Measurements from ENCODE around the gene IGFBP4.
A peak's percentile ranks its signal among the peaks of the same experiment; 100 is the strongest.

The IGFBP4 gene

GRCh38 chr17:40479754-40480480 is 36.7 kb downstream of the IGFBP4 start:
- H3K4me3 ChIP-seq (ENCODE audit: insufficient read depth, low read depth, low read length, poor library complexity, severe bottlenecking): no peak overlapping the region
- peak overlapping the region; percentile 67 for H3K27ac ChIP-seq (ENCODE audit: insufficient read depth, low read length, poor library complexity, severe bottlenecking)
- H3K36me3 ChIP-seq (ENCODE audit: control insufficient read depth, insufficient read depth, low read length): no peaks in the 10 kb centered on the region
- no peak for DNase-seq
- peaks cover 31% of the 10 kb centered on the region for H3K4me1 ChIP-seq (ENCODE audit: control insufficient read depth, insufficient read depth, low read length, poor library complexity, severe bottlenecking)
- H3K27me3 ChIP-seq (replicated peaks; ENCODE audit: control insufficient read depth, insufficient read depth, low read length, poor library complexity, severe bottlenecking): no peaks in the 10 kb centered on the region
- H3K9me3 ChIP-seq (ENCODE audit: control insufficient read depth, low read length): no peaks in the 10 kb centered on the region

DNA sequence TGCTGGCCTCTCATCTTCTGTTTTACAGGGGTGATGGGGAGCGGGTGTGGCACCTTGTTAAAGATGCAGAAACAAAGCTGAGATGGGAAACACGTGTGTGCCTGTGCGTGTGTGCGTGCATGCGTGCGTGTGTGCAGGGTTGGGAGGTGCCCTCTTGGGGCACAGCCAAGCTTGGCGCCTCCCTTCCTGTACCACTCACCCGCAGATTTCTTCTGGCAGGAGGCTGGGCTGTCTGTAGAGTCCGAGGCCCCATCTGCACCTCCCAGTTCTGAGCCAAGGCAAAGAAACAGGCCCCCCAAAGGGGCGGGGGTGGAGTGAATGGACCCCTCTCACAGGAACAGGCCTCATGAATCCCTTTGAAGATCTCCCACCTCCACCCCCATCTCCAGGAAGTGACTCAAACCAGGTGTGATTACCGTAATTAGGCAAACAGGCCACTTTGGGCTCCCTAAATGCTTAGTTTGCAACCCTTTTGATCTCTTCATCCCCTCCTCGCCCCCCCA is 37.3 kb downstream of the IGFBP4 start:
- no peak overlapping the region for H3K4me3 ChIP-seq (ENCODE audit: insufficient read depth, low read depth, low read length, poor library complexity, severe bottlenecking)
- no peaks in the 10 kb centered on the region for H3K36me3 ChIP-seq (ENCODE audit: control insufficient read depth, insufficient read depth, low read length)
- peak overlapping the region; percentile 67 for H3K27ac ChIP-seq (ENCODE audit: insufficient read depth, low read length, poor library complexity, severe bottlenecking)
- peaks cover 31% of the 10 kb centered on the region for H3K4me1 ChIP-seq (ENCODE audit: control insufficient read depth, insufficient read depth, low read length, poor library complexity, severe bottlenecking)
- H3K9me3 ChIP-seq (ENCODE audit: control insufficient read depth, low read length): no peaks in the 10 kb centered on the region
- DNase-seq: peak; percentile 69 to 83 (median 77)
- H3K27me3 ChIP-seq (replicated peaks; ENCODE audit: control insufficient read depth, insufficient read depth, low read length, poor library complexity, severe bottlenecking): no peaks in the 10 kb centered on the region

DNA sequence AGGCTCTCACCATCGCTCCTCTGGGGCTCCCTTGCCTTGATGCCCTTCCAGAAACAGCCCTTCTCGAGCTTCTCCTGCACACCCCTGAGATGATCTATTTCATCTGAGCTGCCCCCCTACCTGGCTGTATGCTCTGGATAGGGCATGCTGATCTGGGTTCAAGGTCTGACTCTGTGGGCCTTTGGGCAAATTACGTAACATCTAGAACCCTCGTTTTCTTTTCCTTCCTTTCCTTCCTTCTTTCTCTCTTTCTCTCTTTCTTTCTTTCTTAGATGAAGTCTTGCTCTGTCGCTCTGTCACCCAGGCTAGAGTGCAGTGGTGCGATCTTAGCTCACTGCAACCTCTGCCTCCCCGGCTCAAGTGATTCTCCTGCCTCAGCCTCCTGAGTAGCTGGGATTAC is 37.9 kb downstream of the IGFBP4 start:
- Histone ChIP-seq H3K27ac (ENCODE audit: insufficient read depth, low read length, poor library complexity, severe bottlenecking) (peak overlapping the region; percentile 67), H3K36me3 (ENCODE audit: control insufficient read depth, insufficient read depth, low read length) (no peaks in the 10 kb centered on the region)

DNA sequence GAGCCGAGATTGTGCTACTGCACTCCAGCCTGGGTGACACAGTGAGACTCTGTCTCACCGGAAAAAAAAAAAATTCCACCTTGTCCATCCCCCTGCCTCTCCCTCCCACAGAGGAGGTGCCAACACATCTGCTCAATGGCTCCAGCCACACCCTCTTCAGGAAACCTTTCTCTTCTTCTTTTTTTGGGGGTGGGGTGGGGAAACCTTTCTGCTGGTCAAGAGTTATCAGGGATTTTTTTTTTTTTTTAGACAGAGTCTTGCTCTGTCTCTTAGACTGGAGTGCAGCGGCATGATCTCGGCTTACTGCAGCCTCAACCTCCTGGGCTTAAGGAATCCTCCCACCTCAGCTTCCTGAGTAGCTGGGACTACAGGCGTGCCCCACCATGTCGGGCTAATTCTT is 39.5 kb downstream of the IGFBP4 start:
- no peak for DNase-seq

More for the DNA sequence above, 37.9 kb downstream of the IGFBP4 start:
- Histone ChIP-seq H3K4me3 (ENCODE audit: insufficient read depth, low read depth, low read length, poor library complexity, severe bottlenecking) (no peak overlapping the region), H3K27me3 (replicated peaks; ENCODE audit: control insufficient read depth, insufficient read depth, low read length, poor library complexity, severe bottlenecking) (no peaks in the 10 kb centered on the region), H3K4me1 (ENCODE audit: control insufficient read depth, insufficient read depth, low read length, poor library complexity, severe bottlenecking) (peaks cover 31% of the 10 kb centered on the region), H3K9me3 (ENCODE audit: control insufficient read depth, low read length) (no peaks in the 10 kb centered on the region)
- DNase-seq: no peak

GRCh38 chr17:40483679-40484078 is 40.4 kb downstream of the IGFBP4 start:
- Histone ChIP-seq H3K36me3 (ENCODE audit: control insufficient read depth, insufficient read depth, low read length) (no peaks in the 10 kb centered on the region), H3K27ac (ENCODE audit: insufficient read depth, low read length, poor library complexity, severe bottlenecking) (no peak overlapping the region)

More for the DNA sequence above, 39.5 kb downstream of the IGFBP4 start:
- Histone ChIP-seq H3K27me3 (replicated peaks; ENCODE audit: control insufficient read depth, insufficient read depth, low read length, poor library complexity, severe bottlenecking) (no peaks in the 10 kb centered on the region), H3K4me3 (ENCODE audit: insufficient read depth, low read depth, low read length, poor library complexity, severe bottlenecking) (no peak overlapping the region), H3K4me1 (ENCODE audit: control insufficient read depth, insufficient read depth, low read length, poor library complexity, severe bottlenecking) (peaks cover 31% of the 10 kb centered on the region), H3K27ac (ENCODE audit: insufficient read depth, low read length, poor library complexity, severe bottlenecking) (no peak overlapping the region), H3K36me3 (ENCODE audit: control insufficient read depth, insufficient read depth, low read length) (no peaks in the 10 kb centered on the region), H3K9me3 (ENCODE audit: control insufficient read depth, low read length) (no peaks in the 10 kb centered on the region)

DNA sequence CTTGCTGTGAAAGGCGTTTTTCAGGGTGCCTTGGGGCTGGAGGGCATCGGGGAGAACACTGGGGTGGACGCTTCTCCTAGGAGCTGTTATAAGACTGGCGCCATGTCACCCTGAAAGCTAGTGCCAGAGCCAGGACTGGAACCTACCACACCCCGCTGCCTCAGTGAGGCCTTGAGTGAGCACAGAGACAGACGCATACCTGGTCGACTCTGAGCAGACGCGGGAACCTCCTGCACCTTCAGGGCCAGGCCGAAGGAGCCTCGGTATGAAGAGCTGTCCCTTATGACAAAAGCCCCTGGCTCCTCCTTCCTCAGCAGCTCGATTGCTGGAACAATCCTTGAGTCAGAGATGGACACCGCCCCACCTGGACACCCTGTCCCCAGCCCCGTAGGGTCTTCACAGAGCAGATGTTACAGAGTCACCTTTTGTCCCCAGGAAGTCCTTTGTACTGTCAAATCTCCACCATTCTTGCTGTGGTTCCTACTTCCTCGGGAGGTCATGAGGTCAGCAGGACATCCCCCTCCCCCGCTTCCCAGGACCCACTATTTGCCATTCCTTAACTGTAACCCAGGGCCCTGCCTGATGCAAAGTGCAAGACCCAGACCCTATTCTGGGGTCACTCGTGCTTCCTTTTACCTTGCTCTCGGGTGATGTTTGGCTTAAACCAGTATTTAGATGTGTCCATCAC is 41.2 kb downstream of the IGFBP4 start:
- H3K4me1 ChIP-seq (ENCODE audit: control insufficient read depth, insufficient read depth, low read length, poor library complexity, severe bottlenecking): peaks cover 30% of the 10 kb centered on the region
- H3K27ac ChIP-seq (ENCODE audit: insufficient read depth, low read length, poor library complexity, severe bottlenecking): no peak overlapping the region
- H3K9me3 ChIP-seq (ENCODE audit: control insufficient read depth, low read length): no peaks in the 10 kb centered on the region
- no peaks in the 10 kb centered on the region for H3K27me3 ChIP-seq (replicated peaks; ENCODE audit: control insufficient read depth, insufficient read depth, low read length, poor library complexity, severe bottlenecking)
- no peak overlapping the region for H3K4me3 ChIP-seq (ENCODE audit: insufficient read depth, low read depth, low read length, poor library complexity, severe bottlenecking)
- DNase-seq: no peak
- H3K36me3 ChIP-seq (ENCODE audit: control insufficient read depth, insufficient read depth, low read length): no peaks in the 10 kb centered on the region

More at GRCh38 chr17:40483679-40484078, 40.4 kb downstream of the IGFBP4 start:
- no peaks in the 10 kb centered on the region for H3K27me3 ChIP-seq (replicated peaks; ENCODE audit: control insufficient read depth, insufficient read depth, low read length, poor library complexity, severe bottlenecking)
- H3K9me3 ChIP-seq (ENCODE audit: control insufficient read depth, low read length): no peaks in the 10 kb centered on the region
- no peak overlapping the region for H3K4me3 ChIP-seq (ENCODE audit: insufficient read depth, low read depth, low read length, poor library complexity, severe bottlenecking)
- DNase-seq: no peak
- H3K4me1 ChIP-seq (ENCODE audit: control insufficient read depth, insufficient read depth, low read length, poor library complexity, severe bottlenecking): peaks cover 30% of the 10 kb centered on the region

- Histone ChIP-seq H3K4me1 (ENCODE audit: control insufficient read depth, insufficient read depth, low read length, poor library complexity, severe bottlenecking) (peaks cover 29% of the 10 kb centered on the region), H3K27me3 (replicated peaks; ENCODE audit: control insufficient read depth, insufficient read depth, low read length, poor library complexity, severe bottlenecking) (no peaks in the 10 kb centered on the region), H3K36me3 (ENCODE audit: control insufficient read depth, insufficient read depth, low read length) (no peaks in the 10 kb centered on the region), H3K4me3 (ENCODE audit: insufficient read depth, low read depth, low read length, poor library complexity, severe bottlenecking) (no peak overlapping the region), H3K9me3 (ENCODE audit: control insufficient read depth, low read length) (no peaks in the 10 kb centered on the region), H3K27ac (ENCODE audit: insufficient read depth, low read length, poor library complexity, severe bottlenecking) (no peak overlapping the region)
- no peak for DNase-seq
These were observed 41.8 kb downstream of the IGFBP4 start for GRCh38 chr17:40484973-40485530.

- Histone ChIP-seq H3K4me1 (ENCODE audit: control insufficient read depth, insufficient read depth, low read length, poor library complexity, severe bottlenecking) (peaks cover 29% of the 10 kb centered on the region), H3K27ac (ENCODE audit: insufficient read depth, low read length, poor library complexity, severe bottlenecking) (no peak overlapping the region), H3K9me3 (ENCODE audit: control insufficient read depth, low read length) (no peaks in the 10 kb centered on the region), H3K36me3 (ENCODE audit: control insufficient read depth, insufficient read depth, low read length) (no peaks in the 10 kb centered on the region), H3K27me3 (replicated peaks; ENCODE audit: control insufficient read depth, insufficient read depth, low read length, poor library complexity, severe bottlenecking) (no peaks in the 10 kb centered on the region), H3K4me3 (ENCODE audit: insufficient read depth, low read depth, low read length, poor library complexity, severe bottlenecking) (no peak overlapping the region)
- DNase-seq: peak in 2 of 3 donors; percentile 6 to 33
These were observed 42.7 kb downstream of the IGFBP4 start for GRCh38 chr17:40485851-40486521.

DNA sequence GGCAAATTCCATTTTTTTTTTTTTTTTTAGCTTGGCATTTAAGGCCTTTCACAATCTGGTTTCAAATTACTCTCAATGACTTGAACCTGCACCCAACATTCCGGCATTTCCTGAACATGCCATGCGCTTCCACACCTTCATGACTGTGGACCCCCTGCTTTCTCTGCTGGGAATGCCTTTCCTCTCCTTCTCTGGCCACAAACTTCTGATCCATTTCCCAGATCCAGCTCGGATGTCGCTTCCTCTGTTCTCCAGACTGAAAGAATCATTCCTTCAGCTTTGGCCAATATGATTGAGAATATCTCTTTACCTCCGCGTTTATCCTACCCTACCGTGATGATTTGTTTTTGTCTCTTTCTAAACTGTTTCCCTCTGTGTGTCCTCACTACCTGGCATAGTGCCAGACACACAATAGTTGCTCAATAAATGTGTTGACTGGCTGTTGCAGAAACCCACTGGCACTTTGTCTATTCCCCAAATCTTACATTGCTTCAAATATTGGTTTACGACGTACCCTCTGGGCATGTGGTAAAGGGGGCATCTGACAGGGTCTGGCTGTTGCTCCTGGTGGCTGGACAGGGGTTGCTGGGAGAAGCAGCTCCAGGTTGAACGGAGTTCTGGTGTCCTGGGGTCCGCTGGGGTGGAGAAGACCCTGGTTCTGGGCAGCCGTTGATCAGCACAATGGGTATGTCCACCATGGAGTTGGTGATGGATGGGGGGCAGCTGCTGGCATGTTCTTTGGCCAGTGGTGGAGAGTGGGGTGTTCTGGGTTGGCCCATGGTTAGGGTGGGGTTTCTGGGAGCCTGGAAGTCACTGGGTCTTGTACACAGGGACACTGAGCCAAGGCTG is 43.5 kb downstream of the IGFBP4 start:
- Histone ChIP-seq H3K4me1 (ENCODE audit: control insufficient read depth, insufficient read depth, low read length, poor library complexity, severe bottlenecking) (peaks cover 30% of the 10 kb centered on the region), H3K27ac (ENCODE audit: insufficient read depth, low read length, poor library complexity, severe bottlenecking) (no peak overlapping the region), H3K4me3 (ENCODE audit: insufficient read depth, low read depth, low read length, poor library complexity, severe bottlenecking) (no peak overlapping the region), H3K27me3 (replicated peaks; ENCODE audit: control insufficient read depth, insufficient read depth, low read length, poor library complexity, severe bottlenecking) (no peaks in the 10 kb centered on the region), H3K36me3 (ENCODE audit: control insufficient read depth, insufficient read depth, low read length) (no peaks in the 10 kb centered on the region), H3K9me3 (ENCODE audit: control insufficient read depth, low read length) (no peaks in the 10 kb centered on the region)
- no peak for DNase-seq
